Brain pericyte (primary cell): Measurements from ENCODE around the gene RNF103.
"Not testable (repeated sequence)": the region's sequence is repeated elsewhere in the genome, so short reads cannot be mapped to it uniquely, and the experiment has no call there.

Experiments used
- DNase-seq: peaks from one replicate; pipeline ENCODE4 v3.0.0-alpha.2; 2012; ENCODE audit warnings: low read depth, low spot score

Gene RNF103, protein sequence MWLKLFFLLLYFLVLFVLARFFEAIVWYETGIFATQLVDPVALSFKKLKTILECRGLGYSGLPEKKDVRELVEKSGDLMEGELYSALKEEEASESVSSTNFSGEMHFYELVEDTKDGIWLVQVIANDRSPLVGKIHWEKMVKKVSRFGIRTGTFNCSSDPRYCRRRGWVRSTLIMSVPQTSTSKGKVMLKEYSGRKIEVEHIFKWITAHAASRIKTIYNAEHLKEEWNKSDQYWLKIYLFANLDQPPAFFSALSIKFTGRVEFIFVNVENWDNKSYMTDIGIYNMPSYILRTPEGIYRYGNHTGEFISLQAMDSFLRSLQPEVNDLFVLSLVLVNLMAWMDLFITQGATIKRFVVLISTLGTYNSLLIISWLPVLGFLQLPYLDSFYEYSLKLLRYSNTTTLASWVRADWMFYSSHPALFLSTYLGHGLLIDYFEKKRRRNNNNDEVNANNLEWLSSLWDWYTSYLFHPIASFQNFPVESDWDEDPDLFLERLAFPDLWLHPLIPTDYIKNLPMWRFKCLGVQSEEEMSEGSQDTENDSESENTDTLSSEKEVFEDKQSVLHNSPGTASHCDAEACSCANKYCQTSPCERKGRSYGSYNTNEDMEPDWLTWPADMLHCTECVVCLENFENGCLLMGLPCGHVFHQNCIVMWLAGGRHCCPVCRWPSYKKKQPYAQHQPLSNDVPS

GRCh38 chr2:86623494-86624266, at the start of gene RNF103:
TSS of gene RNF103 (minus strand) at chr2:86623865. CDS start at chr2:86622886, 979 bp downstream.
- DNase-seq, result peak; percentile 50

DNA sequence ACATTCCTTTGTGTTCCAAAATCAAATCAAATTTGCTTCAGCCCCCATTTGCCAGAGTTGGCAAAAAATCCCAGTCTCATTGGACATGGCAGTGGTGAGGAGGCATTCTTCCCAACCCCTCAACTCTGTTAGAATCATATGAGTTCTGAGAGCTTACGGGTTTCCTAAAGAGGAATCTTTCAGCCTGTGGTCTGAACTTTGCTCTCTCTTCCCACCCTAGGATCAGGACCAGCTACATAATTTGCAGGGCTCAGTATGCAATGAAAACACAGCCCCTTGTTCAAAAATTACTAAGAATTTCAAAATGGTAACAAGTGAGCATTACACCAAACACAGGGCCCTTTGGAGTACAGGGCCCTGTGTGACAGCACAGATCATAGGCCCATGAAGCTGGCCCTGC, 49.3 kb upstream of the RNF103 start:
- DNase-seq, result no peak

DNA sequence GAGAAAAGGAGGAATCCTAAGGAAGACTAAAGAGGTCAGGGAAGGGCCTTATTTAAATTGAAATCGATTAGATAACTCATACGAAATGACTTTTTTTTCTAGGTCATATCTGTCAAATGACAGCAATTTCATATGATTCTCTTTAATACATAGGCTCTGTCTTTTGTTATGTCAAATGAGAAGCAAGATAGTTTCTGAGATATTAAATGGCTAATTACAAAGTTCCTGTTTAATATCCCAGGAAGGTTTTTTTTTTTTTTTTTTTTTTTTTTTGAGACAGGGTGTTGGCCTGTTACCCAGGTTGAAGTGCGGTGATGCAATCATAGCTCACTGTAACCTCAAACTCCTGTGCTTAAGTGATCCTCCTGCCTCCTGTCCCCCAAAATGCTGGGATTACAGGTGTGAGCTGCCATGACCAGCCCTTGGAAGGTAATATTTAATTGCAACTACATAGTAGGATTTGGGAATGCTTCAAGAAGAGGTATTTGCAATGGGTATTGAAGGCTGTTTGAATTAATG, 48.4 kb upstream of the RNF103 start:
- no peak for DNase-seq

DNA sequence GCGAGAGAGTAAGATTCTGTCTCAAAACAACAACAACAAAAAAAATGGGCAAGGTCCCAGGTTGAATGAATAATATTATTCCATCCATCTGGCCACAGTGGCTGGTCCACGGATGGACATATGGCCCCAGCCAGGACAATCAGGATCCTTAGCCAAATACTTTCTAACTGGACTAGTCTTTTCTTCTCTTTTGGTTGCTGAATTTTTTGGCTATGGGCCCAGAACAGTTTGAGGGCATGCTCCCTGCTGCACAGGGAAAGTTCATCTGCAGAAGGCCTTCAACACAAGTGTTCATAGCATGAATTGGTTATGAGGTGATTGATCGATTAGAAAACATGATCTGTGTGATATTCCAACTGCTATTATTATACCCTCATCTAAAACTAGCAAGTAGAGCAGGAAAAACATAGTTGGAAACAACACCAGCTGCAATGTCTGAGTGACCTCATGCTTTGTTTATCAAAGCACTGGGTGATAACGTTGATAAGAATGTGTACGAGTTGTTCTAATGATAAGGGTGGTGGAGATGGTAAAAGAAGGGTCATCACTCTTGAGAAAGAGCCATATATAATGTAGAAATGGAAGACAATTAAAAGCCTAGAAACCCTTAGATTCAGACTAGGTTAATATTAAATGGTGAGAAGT, 47.8 kb upstream of the RNF103 start:
- no peak for DNase-seq

DNA sequence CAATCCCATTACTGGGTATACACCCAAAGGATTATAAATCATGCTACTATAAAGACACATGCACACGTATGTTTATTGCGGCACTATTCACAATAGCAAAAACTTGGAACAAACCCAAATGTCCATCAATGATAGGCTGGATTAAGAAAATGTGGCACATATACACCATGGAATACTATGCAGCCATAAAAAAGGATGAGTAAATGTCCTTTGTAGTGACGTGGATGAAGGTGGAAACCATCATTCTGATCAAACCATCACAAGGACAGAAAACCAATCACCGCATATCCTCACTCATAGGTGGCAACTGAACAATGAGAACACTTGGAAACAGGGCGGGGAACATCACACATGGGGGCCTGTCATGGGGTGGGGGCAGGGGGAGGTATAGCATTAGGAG, 45.7 kb upstream of the RNF103 start:
- not testable (repeated sequence) for DNase-seq

DNA sequence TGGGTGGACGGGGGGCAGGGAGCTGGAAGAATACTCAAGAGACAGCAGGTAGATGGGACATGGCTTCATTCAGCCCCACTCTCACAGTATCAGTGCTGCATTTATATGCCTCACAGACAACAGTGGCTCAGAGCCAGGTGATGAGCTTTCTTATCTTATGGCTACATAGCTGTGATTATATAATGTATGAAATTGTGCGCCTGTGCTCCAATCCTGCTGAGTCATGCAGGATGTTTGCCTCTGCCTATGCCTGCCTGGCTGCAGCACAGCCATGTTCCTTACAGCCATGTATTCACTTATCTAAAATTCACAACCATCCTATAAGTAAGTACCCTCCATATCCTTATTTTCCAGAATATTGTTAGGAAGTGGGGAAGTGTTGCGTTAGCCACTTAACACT, 37.7 kb upstream of the RNF103 start:
- no peak for DNase-seq

DNA sequence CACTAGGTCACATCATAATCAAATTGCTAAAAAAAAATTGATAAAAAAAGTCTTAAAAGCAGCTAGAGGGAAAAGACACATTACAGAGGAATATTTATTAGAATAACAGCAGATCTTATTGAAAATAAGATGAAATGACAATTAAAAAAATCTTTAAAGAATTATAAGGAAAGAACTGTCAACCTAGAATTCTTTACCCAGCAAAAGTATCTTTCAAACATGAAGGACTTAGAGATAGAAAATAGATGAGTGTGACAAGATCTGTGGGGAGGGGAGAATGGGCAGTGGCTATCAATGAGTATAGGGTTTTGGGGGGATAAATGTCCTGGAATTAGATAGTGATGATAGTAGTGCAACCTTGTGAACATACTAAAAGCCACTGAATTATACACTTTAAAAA, 26.5 kb upstream of the RNF103 start:
- DNase-seq, result no peak

DNA sequence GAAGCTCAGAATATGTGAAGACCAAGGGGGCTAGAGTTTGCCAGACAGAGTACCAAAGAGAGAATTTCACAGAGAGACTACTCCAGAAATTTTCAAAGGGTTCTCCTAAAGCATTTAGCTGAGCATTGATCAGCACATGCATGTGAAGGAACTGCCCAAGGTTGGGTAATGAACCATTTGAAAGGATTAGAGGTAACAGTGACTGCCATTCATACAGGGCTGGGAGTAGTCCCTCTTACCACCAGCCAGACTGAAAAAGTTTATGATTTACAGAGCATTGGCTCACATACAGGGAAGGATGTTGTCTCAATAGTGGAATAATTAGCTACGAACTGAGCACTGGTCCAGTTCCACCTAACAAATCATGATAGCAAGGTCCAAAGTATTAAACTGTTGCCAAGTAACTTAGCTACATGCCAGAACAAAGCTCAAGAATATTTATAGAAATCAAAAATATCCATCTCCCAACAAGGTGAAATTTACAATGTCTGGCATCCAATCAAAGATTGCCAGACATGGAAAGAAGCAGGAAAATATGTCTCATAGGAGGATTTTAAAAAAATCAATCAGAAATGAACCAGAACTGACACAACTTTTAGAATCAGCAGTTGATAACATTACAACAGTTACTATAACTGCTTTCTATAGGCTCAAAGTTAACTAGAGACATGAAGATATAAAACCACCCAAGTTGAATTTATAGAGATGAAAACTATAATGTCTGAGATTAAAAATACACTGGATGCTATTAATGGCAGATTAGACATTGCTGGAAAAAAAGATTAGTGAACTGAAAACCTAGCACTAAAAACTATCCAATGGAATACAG, 25.7 kb upstream of the RNF103 start:
- no peak for DNase-seq

- DNase-seq, result no peak
Measured at GRCh38 chr2:86648681-86649080, 25.0 kb upstream of the RNF103 start.

DNA sequence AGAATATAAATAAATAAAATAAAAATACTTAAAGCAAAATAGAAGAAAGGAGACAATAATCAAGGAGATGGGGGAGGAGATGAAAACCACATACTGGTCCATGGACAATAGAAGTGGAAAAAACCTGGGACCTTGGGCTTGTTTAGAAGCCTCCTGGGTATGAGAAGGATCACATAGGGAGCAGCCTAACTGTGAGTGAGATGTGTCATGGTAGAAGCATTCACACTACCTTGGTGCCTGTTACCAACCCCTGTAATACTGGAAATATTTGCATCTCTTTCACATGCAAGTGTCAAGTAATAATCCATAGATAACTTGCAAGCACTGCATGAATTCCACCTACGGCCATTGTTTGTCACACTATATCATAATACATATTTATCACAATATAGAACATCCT, 23.2 kb upstream of the RNF103 start:
- DNase-seq, result no peak

DNA sequence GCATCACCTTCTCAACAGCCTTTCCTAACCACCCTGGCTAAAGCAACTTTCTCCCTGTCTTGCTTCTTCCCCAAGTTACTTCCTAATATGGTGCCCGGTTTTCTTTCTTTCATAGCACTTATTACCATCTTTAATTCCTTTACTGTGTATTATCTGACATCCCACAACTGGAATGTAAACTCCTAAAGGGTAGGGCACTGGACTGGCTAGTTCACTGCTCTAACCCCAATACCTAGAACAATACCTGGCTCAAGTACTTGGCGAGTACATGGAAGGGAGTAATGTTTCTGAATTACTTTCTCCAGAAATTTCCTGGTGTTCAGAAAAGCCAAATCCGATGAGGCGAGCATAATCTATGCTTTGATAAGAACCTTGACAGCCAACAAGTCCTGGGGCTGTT, 22.7 kb upstream of the RNF103 start:
- DNase-seq, result no peak

GRCh38 chr2:86645752-86646151, 22.1 kb upstream of the RNF103 start:
- no peak for DNase-seq

DNA sequence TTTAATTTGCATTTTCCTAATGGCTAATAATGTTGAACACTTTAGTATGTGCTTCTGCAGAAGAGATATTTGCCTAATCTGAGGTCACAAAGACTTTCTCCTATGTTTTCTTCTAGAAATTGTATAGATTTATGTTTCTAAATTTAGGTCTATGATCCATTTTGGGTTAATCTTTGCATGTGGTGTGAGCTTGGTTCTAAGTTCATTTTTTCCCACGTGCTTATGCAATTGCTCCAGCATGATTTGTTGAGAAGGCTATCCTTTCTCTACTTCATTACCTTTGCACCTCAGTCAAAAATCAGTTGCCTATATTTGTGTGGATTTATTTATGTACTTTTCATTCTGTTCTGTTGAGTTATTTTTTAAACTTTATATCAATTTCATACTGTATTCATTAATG, 15.0 kb upstream of the RNF103 start:
- DNase-seq, result no peak

DNA sequence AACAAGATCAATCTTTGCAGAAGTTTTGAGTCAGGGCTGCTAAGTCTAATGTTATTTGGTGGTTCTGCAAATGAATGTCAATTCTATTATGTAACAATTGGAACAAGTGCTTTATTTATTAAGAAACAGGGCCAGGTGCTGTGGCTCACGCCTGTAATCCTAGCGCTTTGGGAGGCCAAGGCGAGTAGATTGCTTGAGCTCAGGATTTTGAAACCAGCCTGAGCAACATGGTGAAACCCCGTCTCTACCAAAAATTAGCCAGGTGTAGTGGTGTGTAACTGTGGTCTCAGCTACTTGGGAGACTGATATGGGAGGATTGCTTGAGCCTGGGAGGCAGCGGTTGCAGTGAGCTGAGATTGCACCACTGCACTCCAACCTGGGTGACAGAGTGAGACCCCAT, 13.2 kb upstream of the RNF103 start:
- no peak for DNase-seq

- DNase-seq, result no peak
Measured at GRCh38 chr2:86634352-86634751, 10.7 kb upstream of the RNF103 start.

DNA sequence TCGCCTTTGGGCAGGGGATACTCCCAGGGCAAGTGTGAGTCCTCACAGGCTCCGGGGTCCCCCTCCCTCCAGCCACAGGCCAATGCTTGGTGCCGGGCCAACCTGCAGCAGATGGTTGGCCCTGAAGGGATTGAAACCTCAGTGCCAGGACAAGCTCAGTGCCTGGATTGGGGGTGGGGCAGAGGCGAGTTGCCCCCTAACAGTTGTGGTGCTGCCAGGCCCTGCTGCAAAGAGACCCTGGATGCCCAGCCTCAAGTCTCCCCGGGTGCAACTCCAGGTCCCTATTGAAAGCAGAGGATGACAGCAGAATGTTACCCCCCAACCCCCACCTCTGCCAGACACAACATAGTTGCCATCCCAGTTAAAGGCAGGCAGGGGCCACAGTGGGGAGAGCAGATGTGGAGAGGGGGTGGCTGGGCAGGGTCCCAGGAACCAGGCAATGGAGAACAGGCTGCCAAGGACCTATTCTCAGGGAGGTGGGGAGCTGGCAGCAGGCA, 9.5 kb upstream of the RNF103 start:
- DNase-seq, result no peak

GRCh38 chr2:86632672-86633071, 9.0 kb upstream of the RNF103 start:
- DNase-seq, result no peak

DNA sequence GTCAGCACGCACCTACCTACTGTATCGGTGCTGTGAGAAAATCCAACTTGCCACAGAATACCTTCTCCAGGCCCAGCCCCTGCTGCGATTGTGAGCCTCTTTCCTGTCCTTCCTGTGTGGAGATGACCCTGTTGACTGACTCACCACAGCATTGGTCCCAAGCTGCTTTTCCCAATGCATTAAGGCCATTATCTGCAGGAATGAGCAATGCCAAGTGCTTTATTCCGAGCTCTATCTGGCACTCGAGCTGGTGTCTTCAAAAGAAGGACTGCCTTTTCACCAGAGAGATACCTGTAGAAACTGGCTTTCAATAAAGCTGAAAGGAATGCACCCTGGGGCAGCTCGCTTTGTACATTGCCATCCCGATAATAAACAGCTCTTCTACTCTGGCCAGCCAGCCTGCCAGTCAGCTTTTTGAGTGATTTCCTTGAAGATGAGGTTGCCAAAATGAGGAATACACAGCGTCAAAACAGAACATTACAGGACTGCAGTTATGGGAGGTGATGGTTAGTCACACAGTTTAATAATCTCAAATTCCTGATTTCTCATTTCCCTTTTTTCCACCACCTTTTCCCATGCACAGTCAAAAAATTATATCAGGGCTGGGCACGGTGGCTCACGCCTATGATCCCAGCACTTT, 8.3 kb upstream of the RNF103 start:
- DNase-seq, result no peak

DNA sequence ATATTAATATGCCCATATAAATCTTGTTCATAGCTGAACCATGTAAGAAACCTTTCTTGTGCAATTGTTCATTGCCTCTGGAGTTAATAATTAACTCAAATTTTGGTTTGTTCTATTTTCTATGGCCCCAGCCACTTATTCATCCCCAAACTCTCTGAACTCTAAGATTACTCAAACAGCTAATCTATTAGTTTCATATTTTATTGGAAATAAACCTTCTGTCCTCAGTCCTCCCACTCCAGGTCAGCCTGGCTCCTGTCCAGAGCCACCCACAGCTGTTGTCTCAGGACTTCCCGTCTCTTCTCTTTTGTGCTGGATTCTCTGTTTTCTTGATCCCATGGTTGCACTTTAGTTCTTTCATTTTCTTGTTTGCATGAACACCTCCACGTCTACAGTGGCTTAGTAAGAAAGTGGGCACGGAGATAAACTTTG, 4.4 kb upstream of the RNF103 start:
- no peak for DNase-seq

DNA sequence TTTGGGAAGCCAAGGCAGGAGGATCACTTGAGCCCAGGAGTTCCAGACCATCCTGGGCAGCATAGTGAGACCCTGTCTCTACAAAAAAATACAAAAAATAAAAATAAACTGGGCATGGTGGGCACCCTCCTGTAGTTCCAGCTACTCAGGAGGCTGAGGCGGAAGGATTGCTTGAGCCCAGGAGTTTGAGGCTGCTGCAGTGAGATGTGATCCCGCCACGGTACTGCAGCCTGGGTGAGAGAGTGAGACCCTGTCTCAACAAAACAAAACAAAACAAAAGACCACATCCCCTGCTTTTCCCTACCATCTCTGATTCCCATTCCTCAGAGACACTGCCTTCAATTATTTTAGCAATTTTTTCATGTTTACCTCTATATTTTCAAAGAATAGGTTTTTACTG, 3.9 kb upstream of the RNF103 start:
- DNase-seq, result no peak
